AG08395 (cell line): ENCODE data around the gene CNOT11.
"Not testable (repeated sequence)": the region's sequence is repeated elsewhere in the genome, so short reads cannot be mapped to it uniquely, and the experiment has no call there.

Source experiments
- DNase-seq: peaks from one replicate; pipeline ENCODE4 v3.0.0; 2012; ENCODE audit warnings: mixed read lengths, low spot score

Gene CNOT11

DNA sequence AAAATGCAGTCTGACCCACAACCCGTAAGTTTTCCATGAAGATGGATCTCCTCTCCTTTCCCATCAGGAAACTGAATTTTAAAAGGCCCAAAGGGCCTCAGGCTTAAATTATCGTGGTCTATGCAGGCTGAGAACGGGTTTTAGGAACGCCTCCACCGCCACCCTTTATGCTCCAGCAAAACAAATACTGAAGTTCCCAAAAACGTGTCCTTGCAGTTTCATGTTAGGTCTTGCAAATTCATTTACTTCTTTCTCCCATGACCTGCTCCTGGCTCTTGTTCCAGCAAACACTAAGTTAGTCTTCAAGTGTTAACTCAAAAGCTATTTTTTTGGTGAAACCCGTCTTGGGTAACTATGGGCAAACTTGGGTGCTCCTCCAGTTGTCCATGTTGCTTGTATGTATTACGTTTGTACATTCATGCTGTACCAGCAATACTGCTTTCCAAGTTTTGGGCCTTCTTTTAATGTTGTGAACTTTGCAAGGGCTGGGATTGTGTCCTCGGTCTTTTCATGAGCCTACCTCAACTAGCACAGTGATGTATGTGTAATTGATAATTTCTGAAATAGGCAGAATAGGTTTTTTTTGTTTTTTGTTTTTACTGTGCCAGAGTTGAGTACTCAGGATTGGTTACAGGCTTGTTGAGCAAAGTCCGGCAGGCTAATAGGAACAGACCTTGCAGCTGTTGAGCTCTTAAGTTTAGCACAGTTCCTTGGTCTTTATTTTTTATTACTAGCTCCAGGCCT lies 57.6 kb downstream of the CNOT11 start:
- no peak for DNase-seq

DNA sequence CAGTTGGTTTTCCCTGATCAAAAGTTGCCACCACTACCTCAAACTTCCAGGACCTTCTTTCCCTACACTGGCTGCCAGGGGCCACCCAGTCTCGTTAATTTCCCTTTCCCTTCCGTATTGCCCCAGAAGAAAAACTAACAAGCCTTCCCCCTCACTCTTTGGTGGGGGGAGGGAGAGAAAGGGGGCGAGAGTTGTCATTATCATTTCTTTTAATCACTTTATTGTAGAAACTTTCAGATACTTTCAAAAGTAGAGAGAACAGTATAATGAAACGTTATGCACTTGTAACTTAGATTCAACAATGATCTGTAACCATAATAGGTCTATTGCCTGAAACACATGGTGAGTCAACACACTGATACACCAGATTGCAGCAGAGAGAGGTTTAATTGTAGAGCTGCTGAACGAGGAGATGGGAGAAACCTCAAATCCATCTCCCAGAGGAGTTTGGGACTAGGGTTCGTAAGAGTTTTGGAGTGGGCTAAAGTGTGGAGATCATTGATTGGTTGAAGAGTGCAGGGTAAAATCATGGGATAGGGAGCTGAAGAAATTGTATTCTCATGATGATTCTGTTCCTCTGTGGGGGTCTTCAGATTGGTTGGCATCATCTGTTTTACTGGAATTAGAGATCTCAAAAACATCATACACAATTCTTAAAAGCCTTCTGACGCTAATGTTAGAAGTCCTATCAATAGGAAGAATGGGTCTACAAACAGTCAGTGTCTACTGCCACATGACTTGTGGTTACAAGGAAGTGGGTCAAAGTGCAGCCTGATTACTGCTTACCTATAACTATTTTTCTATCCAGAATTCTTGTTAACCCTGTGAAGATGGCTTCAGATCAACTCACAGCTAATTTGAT lies 58.4 kb downstream of the CNOT11 start:
- DNase-seq, result no peak

DNA sequence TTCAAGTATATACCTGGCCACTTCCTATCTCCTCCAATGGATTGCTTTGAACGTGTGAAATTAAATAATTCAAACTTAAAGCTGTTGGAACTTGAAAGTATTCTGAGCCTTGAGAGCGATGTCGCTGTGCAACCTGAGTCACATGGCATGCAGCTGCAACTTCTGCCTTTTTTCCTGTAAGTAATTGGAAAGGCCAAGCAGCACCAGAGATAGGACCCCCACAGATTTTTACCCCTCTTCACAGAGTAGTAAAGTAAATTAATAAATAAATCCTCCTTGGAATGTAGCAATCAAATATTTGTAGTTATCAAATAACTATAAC lies 59.0 kb downstream of the CNOT11 start:
- no peak for DNase-seq

GRCh38 chr2:101316568-101316967 lies 63.9 kb downstream of the CNOT11 start:
- not testable (repeated sequence) for DNase-seq
